GM23248 (cell line): ENCODE measurements around the gene KANK4.

ENCODE experiments used
- EZH2 ChIP-seq: fragments of 200-600 bp; sonication (generic); IDR thresholded peaks from 2 replicates; pipeline ENCODE4 v1.6.1; 2018; ENCODE audit warnings: antibody characterized with exemption, mild to moderate bottlenecking; ENCODE audit not compliant: insufficient read depth, poor library complexity, severe bottlenecking
- EZH2phosphoT487 ChIP-seq: fragments of 200-600 bp; sonication (generic); IDR thresholded peaks from 2 replicates; pipeline ENCODE4 v1.6.1; 2018; ENCODE audit warnings: antibody characterized with exemption, moderate library complexity, mild to moderate bottlenecking, low read depth; ENCODE audit not compliant: insufficient read depth

GRCh38 chr1:62353853-62354252, 34.6 kb upstream of the KANK4 start:
- TF ChIP-seq EZH2phosphoT487 = no peak
- no peak for TF ChIP-seq EZH2
